ENCODE data around the gene HCN2. TPM values are rescaled to one million over a fixed set of nuclear protein-coding genes. Genes with fewer than 3 reads are reported as not detected.

Gene HCN2
- total RNA-seq, 2 donors from 2014 or later, result 0.14 to 8.5 TPM

- H3K27ac ChIP-seq, result no peak overlapping the region
- WGBS, result 68% methylated on average over 24 of the region's 24 CpGs
- no peak overlapping the region for H3K4me3 ChIP-seq
- TF ChIP-seq POLR2A (IDR thresholded peaks at IDR 0.05), result no peak
- TF ChIP-seq POLR2AphosphoS5 (IDR thresholded peaks at IDR 0.05), result no peak
- no peak for TF ChIP-seq CTCF (IDR thresholded peaks at IDR 0.05)
- no peaks in the 10 kb centered on the region for H3K9me3 ChIP-seq
- intact Hi-C loops (cut with DNase I), result no loop called here
- no peaks in the 10 kb centered on the region for H3K36me3 ChIP-seq
- H3K27me3 ChIP-seq (replicated peaks; ENCODE audit: insufficient read depth), result peaks cover 9% of the 10 kb centered on the region
- H3K4me1 ChIP-seq (replicated peaks), result no peaks in the 10 kb centered on the region
- no peak for DNase-seq (ENCODE audit: low spot score)
Measured at GRCh38 chr19:594265-594870, 4.7 kb downstream of the HCN2 start.

- no peaks in the 10 kb centered on the region for H3K9me3 ChIP-seq
- no peaks in the 10 kb centered on the region for H3K36me3 ChIP-seq
- no peak overlapping the region for H3K4me3 ChIP-seq
- 73% methylated on average over 37 of the region's 42 CpGs for WGBS
- TF ChIP-seq CTCF (IDR thresholded peaks at IDR 0.05) (no peak), POLR2A (IDR thresholded peaks at IDR 0.05) (no peak), POLR2AphosphoS5 (IDR thresholded peaks at IDR 0.05) (no peak)
- intact Hi-C loops (cut with DNase I), result no loop called here
- peaks cover 7% of the 10 kb centered on the region for H3K27me3 ChIP-seq (replicated peaks; ENCODE audit: insufficient read depth)
- DNase-seq (ENCODE audit: low spot score), result no peak
- no peaks in the 10 kb centered on the region for H3K4me1 ChIP-seq (replicated peaks)
- H3K27ac ChIP-seq, result no peak overlapping the region
Measured at GRCh38 chr19:595326-596262, 5.9 kb downstream of the HCN2 start.

GRCh38 chr19:596263-596655 is 6.6 kb downstream of the HCN2 start:
- TF ChIP-seq POLR2A (IDR thresholded peaks at IDR 0.05), result no peak
- no peak for TF ChIP-seq CTCF (IDR thresholded peaks at IDR 0.05)
- no peak for TF ChIP-seq POLR2AphosphoS5 (IDR thresholded peaks at IDR 0.05)
- H3K9me3 ChIP-seq, result no peaks in the 10 kb centered on the region
- intact Hi-C loops (cut with DNase I), result no loop called here
- DNase-seq (ENCODE audit: low spot score), result no peak
- H3K36me3 ChIP-seq, result no peaks in the 10 kb centered on the region
- no peak overlapping the region for H3K4me3 ChIP-seq
- peaks cover under 1% of the 10 kb centered on the region for H3K27me3 ChIP-seq (replicated peaks; ENCODE audit: insufficient read depth)
- no peak overlapping the region for H3K27ac ChIP-seq
- 87% methylated on average over 16 of the region's 16 CpGs for WGBS
- H3K4me1 ChIP-seq (replicated peaks), result no peaks in the 10 kb centered on the region

- TF ChIP-seq POLR2A (IDR thresholded peaks at IDR 0.05) (no peak), CTCF (IDR thresholded peaks at IDR 0.05) (no peak), POLR2AphosphoS5 (IDR thresholded peaks at IDR 0.05) (no peak)
- intact Hi-C loops (cut with DNase I), result no loop called here
- Histone ChIP-seq H3K36me3 (no peaks in the 10 kb centered on the region), H3K27me3 (replicated peaks; ENCODE audit: insufficient read depth) (no peaks in the 10 kb centered on the region), H3K4me1 (replicated peaks) (no peaks in the 10 kb centered on the region), H3K9me3 (no peaks in the 10 kb centered on the region), H3K27ac (no peak overlapping the region), H3K4me3 (no peak overlapping the region)
- no peak for DNase-seq (ENCODE audit: low spot score)
- 81% methylated on average over 18 of the region's 18 CpGs for WGBS
Measured at GRCh38 chr19:597406-598315, 8.0 kb downstream of the HCN2 start.

Measured in prostate gland (tissue), 2 donors.